HEK293T (cell line): ENCODE measurements around the gene COPS7A.
A peak's percentile ranks its signal among the peaks of the same experiment; 100 is the strongest.
"Not testable (repeated sequence)": the region's sequence is repeated elsewhere in the genome, so short reads cannot be mapped to it uniquely, and the experiment has no call there.

Source experiments
- CTCF ChIA-PET: fragments of 350-600 bp; formaldehyde crosslinking; extraction: SDS; loops from one replicate; lab custom pipeline; 2021; ENCODE audit warnings: antibody characterized with exemption, inconsistent platforms; lab: Yijun Ruan, JAX
- POLR2A ChIA-PET: fragments of 350-600 bp; formaldehyde crosslinking; extraction: SDS; loops from one replicate; lab custom pipeline; 2020; ENCODE audit warnings: antibody characterized with exemption, inconsistent platforms; lab: Yijun Ruan, JAX
- DNase-seq: peaks from one replicate; pipeline ENCODE4 v3.0.0; 2012; ENCODE audit warnings: mixed read lengths; ENCODE audit errors: extremely low spot score
- ARNT ChIP-seq: fragments of 450-650 bp; IDR thresholded peaks from 2 replicates; pipeline ENCODE4 v1.6.1; 2017; ENCODE audit warnings: mild to moderate bottlenecking
- BHLHE40 ChIP-seq: fragments of 450-650 bp; IDR thresholded peaks from 2 replicates; pipeline ENCODE4 v1.6.1; 2016; ENCODE audit warnings: mild to moderate bottlenecking, moderate library complexity, borderline replicate concordance
- CTBP1 ChIP-seq: fragments of 450-650 bp; IDR thresholded peaks from 2 replicates; pipeline ENCODE4 v1.6.1; 2016; ENCODE audit warnings: borderline replicate concordance
- ELF4 ChIP-seq: fragments of 450-650 bp; IDR thresholded peaks from 2 replicates; pipeline ENCODE4 v1.6.1; 2017; ENCODE audit warnings: antibody characterized with exemption
- FOXA1 ChIP-seq: fragments of 450-650 bp; IDR thresholded peaks from 2 replicates; pipeline ENCODE4 v1.6.1; 2016; ENCODE audit warnings: mild to moderate bottlenecking
- FOXK2 ChIP-seq: fragments of 450-650 bp; IDR thresholded peaks from 2 replicates; pipeline ENCODE4 v1.6.1; 2016; ENCODE audit warnings: mild to moderate bottlenecking
- FOXM1 ChIP-seq: fragments of 450-650 bp; IDR thresholded peaks from 2 replicates; pipeline ENCODE4 v1.6.1; 2017; ENCODE audit warnings: mild to moderate bottlenecking, borderline replicate concordance
- HDGF ChIP-seq: fragments of 450-650 bp; IDR thresholded peaks from 2 replicates; pipeline ENCODE4 v1.6.1; 2017; ENCODE audit warnings: antibody characterized with exemption, borderline replicate concordance
- L3MBTL2 ChIP-seq: fragments of 450-650 bp; conservative IDR thresholded peaks from 2 replicates; pipeline ENCODE4 v1.6.1; 2016; ENCODE audit warnings: mild to moderate bottlenecking
- LEF1 ChIP-seq: fragments of 450-650 bp; IDR thresholded peaks from 2 replicates; pipeline ENCODE4 v1.6.1; 2017; ENCODE audit warnings: mild to moderate bottlenecking, borderline replicate concordance
- NFRKB ChIP-seq: fragments of 450-650 bp; IDR thresholded peaks from 2 replicates; pipeline ENCODE4 v1.6.1; 2016; ENCODE audit warnings: mild to moderate bottlenecking, moderate library complexity
- PKNOX1 ChIP-seq: fragments of 450-650 bp; IDR thresholded peaks from 2 replicates; pipeline ENCODE4 v1.6.1; 2016
- SP1 ChIP-seq: fragments of 450-650 bp; IDR thresholded peaks from 2 replicates; pipeline ENCODE4 v1.6.1; 2017
- SUZ12 ChIP-seq: fragments of 450-650 bp; IDR thresholded peaks from 2 replicates; pipeline ENCODE4 v1.6.1; 2016; ENCODE audit warnings: mild to moderate bottlenecking
- TARDBP ChIP-seq: fragments of 450-650 bp; IDR thresholded peaks from 2 replicates; pipeline ENCODE4 v1.6.1; 2016
- ZNF384 ChIP-seq: fragments of 450-650 bp; IDR thresholded peaks from 2 replicates; pipeline ENCODE4 v1.6.1; 2016

COPS7A gene

GRCh38 chr12:6708960-6709394 lies 14.9 kb upstream of the COPS7A start:
- no peak for TF ChIP-seq FOXM1
- TF ChIP-seq LEF1: no peak
- no peak for TF ChIP-seq ELF4
- TF ChIP-seq L3MBTL2: no peak
- TF ChIP-seq HDGF: no peak
- TF ChIP-seq SP1: no peak
- TF ChIP-seq BHLHE40: no peak
- TF ChIP-seq ZNF384: no peak
- ChIA-PET CTCF (no interaction called here), POLR2A (interaction anchor here (0.8 to 1.8 kb wide), 3 partner anchors 15 to 57 kb away, joined by 3 to 9 read pairs (median 8); partner anchors contain the start of genes COPS7A, PTMS and ZNF384)
- no peak for DNase-seq

GRCh38 chr12:6716031-6716873 lies 7.6 kb upstream of the COPS7A start:
- CTCF ChIA-PET, DNase-seq: not testable (repeated sequence)
- POLR2A ChIA-PET: interaction anchor here (1.8 to 2.8 kb wide), 2 partner anchors 7 to 27 kb away, joined by 7 to 13 read pairs; partner anchors contain the start of genes COPS7A and ZNF384

- POLR2A ChIA-PET: no interaction called here
- no peak for TF ChIP-seq HDGF
- DNase-seq: no peak
- CTCF ChIA-PET: interaction anchor here (0.7 kb wide), 1 partner anchor 35 kb away, joined by 3 read pairs; no protein-coding TSS in a partner anchor
These were observed 6.9 kb upstream of the COPS7A start for GRCh38 chr12:6716874-6717437.

- no peak for DNase-seq
- ChIA-PET POLR2A (interaction anchor here (1.0 to 3.2 kb wide), 17 partner anchors 8 to 187 kb away, joined by 3 to 91 read pairs (median 9); partner anchors contain the start of genes CDCA3, GPR162, MLF2 and P3H3), CTCF (interaction anchor here (0.5 to 1.9 kb wide), 5 partner anchors 16 to 150 kb away, joined by 3 to 5 read pairs (median 4); partner anchors contain the start of genes MLF2, PTMS and SPSB2)
- TF ChIP-seq TARDBP (no peak), SP1 (no peak)
These were observed 983 bp upstream of the COPS7A start for GRCh38 chr12:6722863-6723262.

GRCh38 chr12:6724409-6724797 lies 557 bp downstream of the COPS7A start:
- CTCF ChIA-PET: interaction anchor here (0.6 to 1.9 kb wide), 7 partner anchors 10 to 149 kb away, joined by 3 to 6 read pairs (median 4); partner anchors contain the start of genes GPR162, PTMS and SPSB2
- no peak for TF ChIP-seq PKNOX1
- no peak for TF ChIP-seq BHLHE40
- TF ChIP-seq TARDBP: no peak
- TF ChIP-seq L3MBTL2: peak; percentile 65
- no peak for TF ChIP-seq SUZ12
- TF ChIP-seq ELF4: no peak
- no peak for TF ChIP-seq CTBP1
- TF ChIP-seq FOXA1: no peak
- DNase-seq: peak; percentile 26
- POLR2A ChIA-PET: interaction anchor here (0.6 to 3.2 kb wide), 44 partner anchors 9 to 274 kb away, joined by 3 to 91 read pairs (median 5); partner anchors contain the start of genes CDCA3, GPR162, LRRC23 and MLF2

- no peak for DNase-seq
- ChIA-PET CTCF (no interaction called here), POLR2A (interaction anchor here (1.3 to 3.2 kb wide), 7 partner anchors 8 to 142 kb away, joined by 3 to 91 read pairs (median 22); partner anchors contain the start of genes MLF2, PTMS, TPI1 and ZNF384)
- TF ChIP-seq FOXM1 (no peak), FOXA1 (no peak), ARNT (no peak), ELF4 (no peak), BHLHE40 (no peak), HDGF (no peak), L3MBTL2 (no peak), SUZ12 (no peak), LEF1 (no peak), NFRKB (no peak), CTBP1 (no peak), FOXK2 (no peak), PKNOX1 (no peak), SP1 (no peak), ZNF384 (no peak), TARDBP (no peak)
These were observed 1.5 kb downstream of the COPS7A start for GRCh38 chr12:6725350-6725749.

- DNase-seq: no peak
- CTCF ChIA-PET: no interaction called here
- POLR2A ChIA-PET: interaction anchor here (1.1 kb wide), 1 partner anchor 40 kb away, joined by 3 read pairs; the partner anchor contains the start of gene ZNF384
- TF ChIP-seq FOXA1: no peak
- TF ChIP-seq PKNOX1: no peak
- TF ChIP-seq BHLHE40: no peak
- no peak for TF ChIP-seq ZNF384
- no peak for TF ChIP-seq FOXK2
- TF ChIP-seq ARNT: no peak
- TF ChIP-seq TARDBP: no peak
- no peak for TF ChIP-seq SP1
- no peak for TF ChIP-seq ELF4
These were observed 5.3 kb downstream of the COPS7A start for GRCh38 chr12:6729186-6729585.
